NCI-H2107 treated with DMSO at 0.1 percent for 48 hours (cell line): Measurements from ENCODE around the gene TMEM107.

Experiments
- DNase-seq: peaks from one replicate; lab custom pipeline; 2025; ENCODE audit not compliant: unreplicated experiment; lab: John Stamatoyannopoulos, UW

TMEM107 gene

GRCh38 chr17:8151641-8152111, 24.5 kb downstream of the TMEM107 start:
- DNase-seq = no peak

DNA sequence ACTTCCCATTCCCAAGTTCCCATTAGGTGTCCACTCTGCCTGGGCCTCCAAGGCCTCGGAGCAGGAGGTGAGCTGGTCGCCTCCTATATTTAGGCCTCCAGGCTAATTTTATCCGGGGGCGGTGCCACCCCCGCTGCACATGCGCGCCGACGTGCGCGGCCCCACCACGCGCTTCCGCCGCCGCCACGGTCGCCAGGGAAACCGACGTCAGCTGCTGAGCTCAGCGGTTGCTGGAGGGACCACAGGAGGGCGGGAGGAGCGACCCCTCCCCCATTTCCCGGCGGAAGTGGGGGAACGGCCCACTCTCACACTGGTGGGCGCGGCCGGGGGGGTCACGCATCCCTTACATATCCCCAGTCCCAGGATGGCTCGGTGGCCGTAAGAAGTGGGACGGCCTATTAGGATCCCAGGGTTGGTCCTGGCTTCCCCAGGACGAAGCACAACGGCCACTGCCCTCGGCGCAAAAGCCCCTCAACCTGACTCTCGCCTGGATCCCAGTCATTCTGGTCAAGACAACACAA, 25.0 kb downstream of the TMEM107 start:
- no peak for DNase-seq

GRCh38 chr17:8150194-8151119, 25.7 kb downstream of the TMEM107 start:
- DNase-seq = no peak

DNA sequence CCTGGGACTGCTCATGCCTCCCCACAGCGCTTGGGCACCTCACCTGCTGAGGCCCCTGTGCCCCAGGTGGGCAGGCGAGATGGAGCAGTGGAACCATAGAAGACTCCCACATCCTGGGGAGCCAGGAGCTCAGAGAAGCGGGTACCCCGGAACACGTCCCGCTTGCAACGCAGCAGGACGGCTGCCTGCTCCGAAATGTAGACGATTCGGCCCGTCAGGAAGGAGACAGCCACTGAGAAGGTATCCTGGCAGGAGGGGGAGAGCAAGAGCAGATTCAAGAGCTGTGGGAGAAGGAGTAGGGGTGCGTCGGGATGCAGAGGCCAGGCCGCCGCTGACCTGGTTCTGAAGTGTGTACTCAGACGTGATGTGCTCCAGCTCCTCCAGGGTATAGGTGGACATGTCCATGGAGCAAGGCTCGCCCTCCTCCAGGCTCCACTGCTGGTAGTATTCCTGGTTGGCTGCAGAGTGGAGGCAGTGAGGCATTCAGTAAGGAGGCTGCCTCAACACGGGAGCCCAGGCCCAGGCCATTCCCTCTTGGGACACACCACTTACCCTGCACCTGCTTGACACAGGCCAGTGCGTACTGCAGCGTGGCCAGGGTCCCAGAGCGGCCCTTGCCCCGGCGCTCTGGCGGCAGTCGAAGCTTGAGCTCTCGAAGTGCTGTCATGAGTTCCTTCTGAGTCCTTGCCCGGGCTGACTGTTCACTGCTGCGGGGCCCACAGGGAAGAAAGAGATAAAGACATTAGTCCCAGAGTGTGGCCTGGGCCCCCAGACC, 26.6 kb downstream of the TMEM107 start:
- no peak for DNase-seq

- no peak for DNase-seq
Observed at GRCh38 chr17:8148560-8148959, 27.6 kb downstream of the TMEM107 start.

- DNase-seq = no peak
Observed at GRCh38 chr17:8147805-8148404, 28.3 kb downstream of the TMEM107 start.

- no peak for DNase-seq
Observed at GRCh38 chr17:8147141-8147804, 28.9 kb downstream of the TMEM107 start.

DNA sequence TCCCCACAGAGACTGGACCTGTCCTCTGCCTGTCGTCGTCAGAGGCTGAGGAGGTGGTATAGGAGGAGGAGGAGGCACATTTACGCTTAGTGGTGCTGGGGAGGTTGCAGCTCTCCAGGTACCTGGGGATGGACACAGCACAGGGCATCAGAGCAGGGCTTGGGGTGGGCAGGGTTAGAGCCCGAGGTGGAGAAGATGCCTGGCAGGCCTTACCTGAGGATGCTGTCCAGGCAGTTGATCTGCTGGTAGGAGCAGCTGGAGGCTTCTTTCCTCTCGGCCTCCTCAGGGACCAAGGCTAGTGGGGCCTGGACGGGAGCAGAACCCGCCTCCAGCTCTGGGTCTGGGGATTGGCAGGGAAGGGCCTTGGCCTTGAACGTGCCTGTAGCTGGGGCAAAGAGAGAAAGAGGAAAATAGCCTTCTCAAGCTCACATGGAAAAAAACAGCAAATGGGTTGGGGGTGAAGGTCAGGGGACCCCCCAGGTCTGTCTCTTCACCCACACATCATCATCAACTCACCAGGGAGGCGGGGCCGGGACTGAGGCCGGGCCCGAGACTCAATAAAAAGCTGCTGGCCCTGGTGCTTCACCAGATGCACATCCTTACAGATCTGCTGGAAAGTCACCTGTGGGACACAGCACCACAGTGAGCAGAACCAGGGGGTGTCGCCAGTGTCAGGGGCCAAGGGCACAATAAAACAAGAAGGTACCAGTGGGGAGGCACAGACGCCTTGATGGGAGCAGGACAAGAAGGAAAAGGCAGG, 29.6 kb downstream of the TMEM107 start:
- no peak for DNase-seq

DNA sequence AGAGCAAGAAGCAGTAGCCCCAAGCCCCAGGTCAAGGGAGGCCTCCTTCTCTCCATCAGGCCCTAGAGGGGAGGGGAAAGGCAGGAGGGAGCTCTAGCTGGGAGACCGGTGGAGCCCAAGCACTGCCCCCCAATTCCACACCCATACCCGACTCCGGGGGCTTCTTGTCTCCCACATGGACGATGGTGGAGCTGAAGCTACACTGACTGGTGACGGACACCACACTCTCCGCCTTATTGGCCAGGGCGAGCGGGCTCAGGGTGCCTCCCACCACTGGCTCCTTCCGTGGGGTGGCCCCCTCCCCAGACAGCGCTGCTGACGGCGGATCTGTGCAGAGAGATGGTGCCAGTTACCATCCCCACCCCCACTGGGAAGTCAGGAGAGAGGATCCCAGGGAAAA, 30.4 kb downstream of the TMEM107 start:
- DNase-seq = no peak

DNA sequence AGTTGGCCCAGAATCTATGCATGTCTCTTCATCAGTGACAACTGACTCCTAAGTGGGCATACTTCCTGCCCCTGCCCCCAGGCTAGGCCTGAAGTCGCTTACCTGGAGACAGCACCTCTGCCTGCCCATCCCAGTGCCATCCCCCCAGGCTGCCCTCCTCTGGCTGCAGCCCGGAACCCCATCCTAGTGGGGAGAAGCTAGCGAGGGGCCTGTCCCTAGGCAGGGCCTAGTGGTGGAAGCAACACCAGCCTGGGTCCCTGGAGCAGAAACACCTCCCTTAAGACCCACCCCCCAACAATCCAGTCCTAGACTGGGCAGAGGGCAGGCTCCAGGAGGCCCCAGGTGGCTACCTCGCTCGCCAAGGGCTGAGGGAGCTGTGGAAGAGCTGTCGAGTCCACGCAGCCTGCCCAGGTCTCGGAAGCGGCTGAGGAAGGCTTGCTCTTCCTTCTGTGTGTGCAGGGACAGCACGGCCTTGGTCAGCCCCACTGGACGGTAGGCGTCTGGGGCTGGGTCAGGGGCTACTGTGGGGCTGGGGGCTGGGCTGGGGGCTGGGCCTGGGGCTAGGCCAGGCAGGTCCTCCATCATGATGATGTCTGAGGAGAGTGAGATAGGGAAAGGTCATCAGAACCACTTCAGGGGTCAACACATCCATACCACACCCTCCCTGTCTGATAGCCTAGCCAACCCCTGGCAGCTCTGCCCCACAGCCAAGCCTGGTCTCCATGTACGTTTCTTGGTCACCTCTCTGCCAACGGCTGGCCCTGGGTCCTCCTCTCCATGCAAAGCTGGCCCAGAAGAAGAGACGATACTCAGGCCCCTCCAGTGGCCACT, 31.6 kb downstream of the TMEM107 start:
- no peak for DNase-seq

GRCh38 chr17:8143581-8144400, 32.4 kb downstream of the TMEM107 start:
- no peak for DNase-seq

GRCh38 chr17:8142887-8143580, 33.1 kb downstream of the TMEM107 start:
- DNase-seq = no peak

GRCh38 chr17:8142158-8142886, 33.9 kb downstream of the TMEM107 start:
- no peak for DNase-seq

- no peak for DNase-seq
Observed at GRCh38 chr17:8141741-8142140, 34.4 kb downstream of the TMEM107 start.

- no peak for DNase-seq
Observed at GRCh38 chr17:8141045-8141444, 35.1 kb downstream of the TMEM107 start.

- DNase-seq = no peak
Observed at GRCh38 chr17:8140065-8141029, 35.8 kb downstream of the TMEM107 start.
